Brain microvascular endothelial cell (primary cell): Measurements from ENCODE around the gene CKAP4.

Experiments used
- DNase-seq: peaks from one replicate; pipeline ENCODE4 v3.0.0-alpha.2; 2020
- H3K27ac ChIP-seq: fragments of 250-450 bp; sonication (Bioruptor Pico); 2 replicates; pipeline ENCODE4 v1.5.1; 2020; ENCODE audit warnings: mild to moderate bottlenecking, moderate library complexity
- H3K27me3 ChIP-seq: fragments of 250-450 bp; sonication (Bioruptor Pico); replicated peaks from 2 replicates; pipeline ENCODE4 v1.5.1; 2020; ENCODE audit warnings: mild to moderate bottlenecking
- H3K36me3 ChIP-seq: fragments of 250-450 bp; sonication (Bioruptor Pico); replicated peaks from 2 replicates; pipeline ENCODE4 v1.5.1; 2020; ENCODE audit warnings: mild to moderate bottlenecking
- H3K4me3 ChIP-seq: 2 replicates; pipeline ENCODE4 v1.5.1; 2011; ENCODE audit warnings: low read depth, mild to moderate bottlenecking, control low read depth, low read length, moderate library complexity
- CTCF ChIP-seq: IDR thresholded peaks from 2 replicates; pipeline ENCODE4 v1.5.1; 2011; ENCODE audit warnings: low read depth, mild to moderate bottlenecking, moderate library complexity, low read length, control low read depth, inconsistent platforms; ENCODE audit errors: missing control alignments
- in situ Hi-C: cut with HindIII; loops from 2 replicates; pipeline ENCODE4 v1.10.0; 2017; ENCODE audit warnings: low sequenced_read_pairs, low pct_ligation_motif_present

The CKAP4 gene

GRCh38 chr12:106217706-106218105 is 30.1 kb downstream of the CKAP4 start:
- DNase-seq: no peak
- TF ChIP-seq CTCF: no peak
- no peaks in the 10 kb centered on the region for H3K36me3 ChIP-seq
- no peaks in the 10 kb centered on the region for H3K27me3 ChIP-seq
- in situ Hi-C loops: no loop called here
- H3K4me3 ChIP-seq: no peak overlapping the region
- no peak overlapping the region for H3K27ac ChIP-seq

GRCh38 chr12:106214571-106214970 is 33.2 kb downstream of the CKAP4 start:
- no peaks in the 10 kb centered on the region for H3K36me3 ChIP-seq
- no peaks in the 10 kb centered on the region for H3K27me3 ChIP-seq
- in situ Hi-C loops: no loop called here
- no peak for TF ChIP-seq CTCF
- H3K4me3 ChIP-seq: no peak overlapping the region
- H3K27ac ChIP-seq: no peak overlapping the region
- no peak for DNase-seq

GRCh38 chr12:106213662-106214061 is 34.2 kb downstream of the CKAP4 start:
- TF ChIP-seq CTCF: no peak
- no peaks in the 10 kb centered on the region for H3K36me3 ChIP-seq
- in situ Hi-C loops: no loop called here
- no peak for DNase-seq
- H3K27ac ChIP-seq: no peak overlapping the region
- no peak overlapping the region for H3K4me3 ChIP-seq
- no peaks in the 10 kb centered on the region for H3K27me3 ChIP-seq

GRCh38 chr12:106211973-106212372 is 35.8 kb downstream of the CKAP4 start:
- Histone ChIP-seq H3K27ac (no peak overlapping the region), H3K36me3 (no peaks in the 10 kb centered on the region), H3K4me3 (no peak overlapping the region), H3K27me3 (no peaks in the 10 kb centered on the region)
- TF ChIP-seq CTCF: no peak
- in situ Hi-C loops: no loop called here
- no peak for DNase-seq

- Histone ChIP-seq H3K36me3 (no peaks in the 10 kb centered on the region), H3K27ac (no peak overlapping the region), H3K4me3 (no peak overlapping the region), H3K27me3 (no peaks in the 10 kb centered on the region)
- DNase-seq: no peak
- no peak for TF ChIP-seq CTCF
- in situ Hi-C loops: no loop called here
Measured at GRCh38 chr12:106205208-106206069, 42.4 kb downstream of the CKAP4 start.

GRCh38 chr12:106204312-106204711 is 43.5 kb downstream of the CKAP4 start:
- in situ Hi-C loops: no loop called here
- DNase-seq: no peak

More at GRCh38 chr12:106204312-106204711, 43.5 kb downstream of the CKAP4 start:
- no peak for TF ChIP-seq CTCF
- H3K4me3 ChIP-seq: no peak overlapping the region
- H3K27me3 ChIP-seq: no peaks in the 10 kb centered on the region
- H3K27ac ChIP-seq: no peak overlapping the region
- no peaks in the 10 kb centered on the region for H3K36me3 ChIP-seq
